BE2C (cell line): ENCODE results near the gene ATP5F1D.

ENCODE experiments used
- DNase-seq: peaks from one replicate; pipeline ENCODE4 v3.0.0-alpha.2; 2020
- H3K27me3 ChIP-seq: fragments of 250-450 bp; sonication (Bioruptor Pico); 2 replicates; pipeline ENCODE4 v1.5.1; 2020; ENCODE audit warnings: mild to moderate bottlenecking
- H3K36me3 ChIP-seq: fragments of 250-450 bp; sonication (Bioruptor Pico); 2 replicates; pipeline ENCODE4 v1.5.1; 2020; ENCODE audit warnings: mild to moderate bottlenecking
- H3K4me1 ChIP-seq: fragments of 250-450 bp; sonication (Bioruptor Pico); 2 replicates; pipeline ENCODE4 v1.5.1; 2020
- H3K4me3 ChIP-seq: 2 replicates; pipeline ENCODE4 v1.5.1; 2011; ENCODE audit warnings: low read depth, low read length
- H3K9me3 ChIP-seq: fragments of 250-450 bp; sonication (Bioruptor Pico); 2 replicates; pipeline ENCODE4 v1.5.1; 2020
- TF ChIP-seq, protein P1 (sequence below): IDR thresholded peaks from 2 replicates; pipeline ENCODE4 v1.5.1; 2012; ENCODE audit warnings: mild to moderate bottlenecking, low read depth, low read length

Gene ATP5F1D

DNA sequence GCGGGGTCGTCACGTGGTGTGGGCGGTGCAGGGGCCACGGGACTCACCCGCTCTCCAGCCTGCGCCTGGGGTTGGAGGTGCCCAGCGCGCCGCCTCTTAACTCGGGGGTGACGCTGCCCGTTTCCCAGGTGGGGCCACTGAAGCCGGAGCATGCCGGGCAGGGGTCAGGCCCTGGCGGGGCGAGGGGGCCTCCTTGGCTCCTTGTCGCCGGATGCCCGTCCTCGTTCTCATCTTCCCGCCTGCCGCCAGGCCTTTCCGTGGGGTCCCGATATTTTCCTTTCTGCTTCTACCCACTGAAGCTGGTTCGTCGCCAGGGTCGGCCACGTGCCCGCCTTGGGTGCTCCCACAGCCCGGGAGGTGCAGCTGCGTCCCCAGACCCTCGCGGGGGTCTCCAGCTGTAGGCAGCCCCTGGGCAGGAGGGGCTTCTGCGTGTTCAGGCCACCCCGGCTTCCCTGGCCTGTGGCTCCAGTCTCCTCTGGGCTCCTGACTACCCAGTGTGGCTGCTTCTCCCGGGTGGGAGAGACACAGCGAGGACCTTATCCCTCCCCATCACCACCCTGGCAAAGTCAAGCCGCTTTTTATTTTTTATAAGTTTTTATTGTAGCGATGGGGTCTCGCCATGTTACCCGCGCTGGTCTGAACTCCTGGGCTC, 34.6 kb downstream of the ATP5F1D start:
- TF ChIP-seq, protein P1, sequence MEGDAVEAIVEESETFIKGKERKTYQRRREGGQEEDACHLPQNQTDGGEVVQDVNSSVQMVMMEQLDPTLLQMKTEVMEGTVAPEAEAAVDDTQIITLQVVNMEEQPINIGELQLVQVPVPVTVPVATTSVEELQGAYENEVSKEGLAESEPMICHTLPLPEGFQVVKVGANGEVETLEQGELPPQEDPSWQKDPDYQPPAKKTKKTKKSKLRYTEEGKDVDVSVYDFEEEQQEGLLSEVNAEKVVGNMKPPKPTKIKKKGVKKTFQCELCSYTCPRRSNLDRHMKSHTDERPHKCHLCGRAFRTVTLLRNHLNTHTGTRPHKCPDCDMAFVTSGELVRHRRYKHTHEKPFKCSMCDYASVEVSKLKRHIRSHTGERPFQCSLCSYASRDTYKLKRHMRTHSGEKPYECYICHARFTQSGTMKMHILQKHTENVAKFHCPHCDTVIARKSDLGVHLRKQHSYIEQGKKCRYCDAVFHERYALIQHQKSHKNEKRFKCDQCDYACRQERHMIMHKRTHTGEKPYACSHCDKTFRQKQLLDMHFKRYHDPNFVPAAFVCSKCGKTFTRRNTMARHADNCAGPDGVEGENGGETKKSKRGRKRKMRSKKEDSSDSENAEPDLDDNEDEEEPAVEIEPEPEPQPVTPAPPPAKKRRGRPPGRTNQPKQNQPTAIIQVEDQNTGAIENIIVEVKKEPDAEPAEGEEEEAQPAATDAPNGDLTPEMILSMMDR, result no peak
- no peaks in the 10 kb centered on the region for H3K27me3 ChIP-seq
- H3K9me3 ChIP-seq, result no peaks in the 10 kb centered on the region
- H3K4me1 ChIP-seq, result peaks cover 9% of the 10 kb centered on the region
- H3K4me3 ChIP-seq, result peak overlapping the region; percentile 64
- DNase-seq, result no peak
- peaks cover 50% of the 10 kb centered on the region for H3K36me3 ChIP-seq

- TF ChIP-seq, protein P1, result no peak
- H3K9me3 ChIP-seq, result no peaks in the 10 kb centered on the region
- H3K4me1 ChIP-seq, result peaks cover 9% of the 10 kb centered on the region
- H3K27me3 ChIP-seq, result no peaks in the 10 kb centered on the region
- no peak for DNase-seq
- H3K4me3 ChIP-seq, result peak overlapping the region; percentile 64
- peaks cover 45% of the 10 kb centered on the region for H3K36me3 ChIP-seq
These were observed 35.1 kb downstream of the ATP5F1D start for GRCh38 chr19:1276628-1277022.

GRCh38 chr19:1277061-1277460, 35.5 kb downstream of the ATP5F1D start:
- TF ChIP-seq, protein P1, result no peak
- DNase-seq, result no peak
- Histone ChIP-seq H3K9me3 (no peaks in the 10 kb centered on the region), H3K27me3 (no peaks in the 10 kb centered on the region), H3K4me1 (peaks cover 9% of the 10 kb centered on the region), H3K36me3 (peaks cover 40% of the 10 kb centered on the region), H3K4me3 (no peak overlapping the region)

GRCh38 chr19:1278074-1278473, 36.5 kb downstream of the ATP5F1D start:
- TF ChIP-seq, protein P1, result no peak

GRCh38 chr19:1278713-1279660, 37.4 kb downstream of the ATP5F1D start:
- no peak overlapping the region for H3K4me3 ChIP-seq
- H3K36me3 ChIP-seq, result peaks cover 24% of the 10 kb centered on the region

More at GRCh38 chr19:1278074-1278473, 36.5 kb downstream of the ATP5F1D start:
- no peak for DNase-seq
- Histone ChIP-seq H3K4me1 (peaks cover 9% of the 10 kb centered on the region), H3K27me3 (no peaks in the 10 kb centered on the region), H3K9me3 (no peaks in the 10 kb centered on the region), H3K4me3 (no peak overlapping the region), H3K36me3 (peaks cover 33% of the 10 kb centered on the region)

More at GRCh38 chr19:1278713-1279660, 37.4 kb downstream of the ATP5F1D start:
- no peaks in the 10 kb centered on the region for H3K27me3 ChIP-seq
- H3K4me1 ChIP-seq, result peaks cover 6% of the 10 kb centered on the region
- TF ChIP-seq, protein P1, result no peak
- no peak for DNase-seq
- H3K9me3 ChIP-seq, result no peaks in the 10 kb centered on the region
